Measurements from ENCODE around the gene PPM1E.

PPM1E gene

GRCh38 chr17:59030811-59031210, 275.2 kb downstream of the PPM1E start:
- no peak overlapping the region for H3K4me3 ChIP-seq (ENCODE audit: low read length in 2 of 2)
- peaks cover 4 to 7% of the 10 kb centered on the region in 2 donors for H3K36me3 ChIP-seq (ENCODE audit: control insufficient read depth in 2 of 2, insufficient read depth in 2 of 2, low read length in 2 of 2)
- no peak overlapping the region for H3K27ac ChIP-seq (ENCODE audit: low read length)
- no peaks in the 10 kb centered on the region for H3K4me1 ChIP-seq (ENCODE audit: control insufficient read depth, insufficient read depth, low read length)
- no peaks in the 10 kb centered on the region for H3K27me3 ChIP-seq (ENCODE audit: control insufficient read depth in 1 of 2, insufficient read depth in 2 of 2, low read length in 2 of 2)
- no peak overlapping the region for H3K9ac ChIP-seq (ENCODE audit: low read length in 2 of 2)
- no peaks in the 10 kb centered on the region for H3K9me3 ChIP-seq (ENCODE audit: control insufficient read depth in 2 of 2, low read length in 2 of 2)
